ENCODE results near the gene GRM1.

Gene GRM1

DNA sequence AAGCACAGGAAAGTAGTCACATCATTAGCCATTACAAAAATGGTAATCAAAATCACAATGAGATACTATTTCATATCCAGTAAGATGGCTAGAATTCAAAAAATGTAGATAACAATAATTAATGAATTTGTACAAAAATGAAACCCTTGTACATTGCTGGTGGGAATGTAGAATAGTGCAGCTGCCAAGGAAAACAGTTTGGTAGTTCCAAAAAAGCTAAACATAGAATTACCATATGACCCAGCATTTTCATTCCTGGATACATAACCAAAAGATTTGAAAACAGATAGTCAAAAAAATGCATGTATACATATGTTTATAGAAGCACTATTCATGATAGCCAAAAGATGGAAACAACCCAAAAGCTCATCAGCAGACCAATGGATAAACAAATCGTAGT is 263.6 kb downstream of the GRM1 start:
- H3K27ac ChIP-seq (ENCODE audit: extremely low read depth, low read depth, low read length): no peak overlapping the region
- no peaks in the 10 kb centered on the region for H3K4me1 ChIP-seq (ENCODE audit: control insufficient read depth, insufficient read depth, low read length)
- no peak overlapping the region for H3K4me3 ChIP-seq (ENCODE audit: low read depth, low read length)
- H3K9me3 ChIP-seq (ENCODE audit: control insufficient read depth, insufficient read depth, low read depth, low read length): no peaks in the 10 kb centered on the region
- ChIA-PET CTCF (no interaction called here), POLR2A (no interaction called here)
- no peak for TF ChIP-seq ZNF530 (tag by site-specific recombination; IDR thresholded peaks at IDR 0.05; ENCODE audit: low read depth)
- no peak for TF ChIP-seq GFI1B (tag by site-specific recombination; IDR thresholded peaks at IDR 0.05)
- no peak for TF ChIP-seq PRDM10 (tag by site-specific recombination; IDR thresholded peaks at IDR 0.05)
- TF ChIP-seq ZNF2 (tag by site-specific recombination; IDR thresholded peaks at IDR 0.05): no peak
- TF ChIP-seq SALL2 (tag by site-specific recombination; IDR thresholded peaks at IDR 0.05; ENCODE audit: borderline replicate concordance): no peak
- no peak for TF ChIP-seq ZNF561 (tag by site-specific recombination; IDR thresholded peaks at IDR 0.05; ENCODE audit: borderline replicate concordance)
- no peak for TF ChIP-seq ZBTB7A (tag by site-specific recombination; IDR thresholded peaks at IDR 0.05; ENCODE audit: low read depth)
- no peak for TF ChIP-seq TCF7L2 (IDR thresholded peaks at IDR 0.05; ENCODE audit: borderline replicate concordance, low read depth, low read length)
- no peak for TF ChIP-seq ZFP3 (tag by site-specific recombination; IDR thresholded peaks at IDR 0.05; ENCODE audit: low read depth)
- no peak for TF ChIP-seq HOXA7 (CRISPR knock-in tag; IDR thresholded peaks at IDR 0.05; ENCODE audit: borderline replicate concordance)
- TF ChIP-seq ZNF211 (tag by site-specific recombination; IDR thresholded peaks at IDR 0.05; ENCODE audit: low read depth): no peak
- TF ChIP-seq ZNF791 (tag by site-specific recombination; IDR thresholded peaks at IDR 0.05): no peak
- no peak for TF ChIP-seq KLF8 (tag by site-specific recombination; IDR thresholded peaks at IDR 0.05)
- no peak for TF ChIP-seq ZNF121 (tag by site-specific recombination; IDR thresholded peaks at IDR 0.05)
- no peak for TF ChIP-seq GLI4 (tag by site-specific recombination; IDR thresholded peaks at IDR 0.05)
- TF ChIP-seq KLF10 (tag by site-specific recombination; IDR thresholded peaks at IDR 0.05): no peak
- no peak for TF ChIP-seq ZNF488 (tag by site-specific recombination; IDR thresholded peaks at IDR 0.05)
- no peaks in the 10 kb centered on the region for H3K36me3 ChIP-seq (ENCODE audit: control insufficient read depth in 2 of 2, insufficient read depth in 1 of 2, low read length in 2 of 2)

GRCh38 chr6:146295695-146296094 is 266.8 kb downstream of the GRM1 start:
- no peak overlapping the region for H3K4me3 ChIP-seq (ENCODE audit: low read depth, low read length)
- H3K27ac ChIP-seq (ENCODE audit: extremely low read depth, low read depth, low read length): no peak overlapping the region
- no peaks in the 10 kb centered on the region for H3K36me3 ChIP-seq (ENCODE audit: control insufficient read depth in 2 of 2, insufficient read depth in 1 of 2, low read length in 2 of 2)
- ChIA-PET CTCF (interaction anchor here (0.7 kb wide), 1 partner anchor 15 kb away, joined by 3 read pairs; no protein-coding TSS in a partner anchor), POLR2A (no interaction called here)
- no peaks in the 10 kb centered on the region for H3K9me3 ChIP-seq (ENCODE audit: control insufficient read depth, insufficient read depth, low read depth, low read length)
- H3K4me1 ChIP-seq (ENCODE audit: control insufficient read depth, insufficient read depth, low read length): no peaks in the 10 kb centered on the region
- TF ChIP-seq ZNF658 (tag by site-specific recombination; IDR thresholded peaks at IDR 0.05) (no peak), ZNF747 (tag by site-specific recombination; IDR thresholded peaks at IDR 0.05) (no peak), ZNF426 (tag by site-specific recombination; IDR thresholded peaks at IDR 0.05) (no peak), YY1 (tag by site-specific recombination; IDR thresholded peaks at IDR 0.05) (no peak), WT1 (tag by site-specific recombination; IDR thresholded peaks at IDR 0.05) (no peak), FEZF1 (tag by site-specific recombination; IDR thresholded peaks at IDR 0.05) (no peak), ZNF2 (tag by site-specific recombination; IDR thresholded peaks at IDR 0.05) (no peak), ZNF670 (tag by site-specific recombination; IDR thresholded peaks at IDR 0.05; ENCODE audit: low read depth) (no peak), ZNF571 (tag by site-specific recombination; IDR thresholded peaks at IDR 0.05) (no peak), ZFP69B (tag by site-specific recombination; IDR thresholded peaks at IDR 0.05) (no peak)
- TF ChIP-seq, protein P1, sequence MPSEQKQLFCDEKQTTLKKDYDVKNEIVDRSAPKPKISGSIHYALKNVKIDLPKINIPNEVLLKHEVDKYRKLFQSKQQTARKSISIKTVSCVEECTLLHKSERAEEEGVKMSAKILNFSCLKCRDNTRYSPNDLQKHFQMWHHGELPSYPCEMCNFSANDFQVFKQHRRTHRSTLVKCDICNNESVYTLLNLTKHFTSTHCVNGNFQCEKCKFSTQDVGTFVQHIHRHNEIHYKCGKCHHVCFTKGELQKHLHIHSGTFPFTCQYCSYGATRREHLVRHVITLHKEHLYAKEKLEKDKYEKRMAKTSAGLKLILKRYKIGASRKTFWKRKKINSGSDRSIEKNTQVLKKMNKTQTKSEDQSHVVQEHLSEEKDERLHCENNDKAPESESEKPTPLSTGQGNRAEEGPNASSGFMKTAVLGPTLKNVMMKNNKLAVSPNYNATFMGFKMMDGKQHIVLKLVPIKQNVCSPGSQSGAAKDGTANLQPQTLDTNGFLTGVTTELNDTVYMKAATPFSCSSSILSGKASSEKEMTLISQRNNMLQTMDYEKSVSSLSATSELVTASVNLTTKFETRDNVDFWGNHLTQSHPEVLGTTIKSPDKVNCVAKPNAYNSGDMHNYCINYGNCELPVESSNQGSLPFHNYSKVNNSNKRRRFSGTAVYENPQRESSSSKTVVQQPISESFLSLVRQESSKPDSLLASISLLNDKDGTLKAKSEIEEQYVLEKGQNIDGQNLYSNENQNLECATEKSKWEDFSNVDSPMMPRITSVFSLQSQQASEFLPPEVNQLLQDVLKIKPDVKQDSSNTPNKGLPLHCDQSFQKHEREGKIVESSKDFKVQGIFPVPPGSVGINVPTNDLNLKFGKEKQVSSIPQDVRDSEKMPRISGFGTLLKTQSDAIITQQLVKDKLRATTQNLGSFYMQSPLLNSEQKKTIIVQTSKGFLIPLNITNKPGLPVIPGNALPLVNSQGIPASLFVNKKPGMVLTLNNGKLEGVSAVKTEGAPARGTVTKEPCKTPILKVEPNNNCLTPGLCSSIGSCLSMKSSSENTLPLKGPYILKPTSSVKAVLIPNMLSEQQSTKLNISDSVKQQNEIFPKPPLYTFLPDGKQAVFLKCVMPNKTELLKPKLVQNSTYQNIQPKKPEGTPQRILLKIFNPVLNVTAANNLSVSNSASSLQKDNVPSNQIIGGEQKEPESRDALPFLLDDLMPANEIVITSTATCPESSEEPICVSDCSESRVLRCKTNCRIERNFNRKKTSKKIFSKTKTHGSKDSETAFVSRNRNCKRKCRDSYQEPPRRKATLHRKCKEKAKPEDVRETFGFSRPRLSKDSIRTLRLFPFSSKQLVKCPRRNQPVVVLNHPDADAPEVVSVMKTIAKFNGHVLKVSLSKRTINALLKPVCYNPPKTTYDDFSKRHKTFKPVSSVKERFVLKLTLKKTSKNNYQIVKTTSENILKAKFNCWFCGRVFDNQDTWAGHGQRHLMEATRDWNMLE (tag by site-specific recombination; conservative IDR thresholded peaks at IDR 0.05; ENCODE audit: low read depth): no peak

Measured in HEK293 (cell line).